Central memory CD8-positive, alpha-beta T cell (primary cell): ENCODE data around the gene BDKRB1.
"Not testable (repeated sequence)": the region's sequence is repeated elsewhere in the genome, so short reads cannot be mapped to it uniquely, and the experiment has no call there.

Experiments used
- ATAC-seq: fragments of 150-1000 bp; cut with Tn5 transposase; replicated peaks from 2 replicates; pipeline ENCODE4 v1.10.0; 2022; ENCODE audit warnings: mild to moderate bottlenecking, moderate FRiP score, moderate number of reproducible peaks; ENCODE audit not compliant: poor library complexity, severe bottlenecking; ENCODE audit errors: extremely low read depth
- DNase-seq, 2 donors: peaks; one replicate each; pipeline ENCODE4 v3.0.0; 2021; ENCODE audit warnings: low spot score in 2 of 2
- H3K27ac Mint-ChIP-seq: one replicate; pipeline ENCODE4 v1.8.0; 2022; ENCODE audit warnings: low read depth, mild to moderate bottlenecking, moderate library complexity, mixed read lengths
- H3K27me3 Mint-ChIP-seq: one replicate; pipeline ENCODE4 v1.8.0; 2022; ENCODE audit warnings: mixed read lengths
- H3K36me3 Mint-ChIP-seq: one replicate; pipeline ENCODE4 v1.8.0; 2022; ENCODE audit warnings: mild to moderate bottlenecking, moderate library complexity, mixed read lengths; ENCODE audit not compliant: insufficient read depth
- H3K4me1 Mint-ChIP-seq: one replicate; pipeline ENCODE4 v1.8.0; 2022; ENCODE audit warnings: mixed read lengths
- H3K4me3 Mint-ChIP-seq: one replicate; pipeline ENCODE4 v1.8.0; 2022; ENCODE audit warnings: mild to moderate bottlenecking, moderate library complexity, mixed read lengths
- H3K9me3 Mint-ChIP-seq: one replicate; pipeline ENCODE4 v1.8.0; 2022; ENCODE audit warnings: mixed read lengths

BDKRB1 gene

GRCh38 chr14:96239711-96240141 is 16.3 kb upstream of the BDKRB1 start:
- no peak overlapping the region for H3K27ac Mint-ChIP-seq
- DNase-seq (no peak), ATAC-seq (no peak)
- H3K4me3 Mint-ChIP-seq: no peak overlapping the region
- no peaks in the 10 kb centered on the region for H3K4me1 Mint-ChIP-seq
- no peaks in the 10 kb centered on the region for H3K9me3 Mint-ChIP-seq
- H3K27me3 Mint-ChIP-seq: peaks cover 2% of the 10 kb centered on the region
- H3K36me3 Mint-ChIP-seq: no peaks in the 10 kb centered on the region

GRCh38 chr14:96240641-96241040 is 15.4 kb upstream of the BDKRB1 start:
- no peak overlapping the region for H3K27ac Mint-ChIP-seq

GRCh38 chr14:96242126-96242525 is 13.9 kb upstream of the BDKRB1 start:
- ATAC-seq (no peak), DNase-seq (no peak)
- Mint-ChIP-seq H3K36me3 (no peaks in the 10 kb centered on the region), H3K4me1 (no peaks in the 10 kb centered on the region), H3K27me3 (peaks cover 25% of the 10 kb centered on the region), H3K27ac (no peak overlapping the region), H3K9me3 (no peaks in the 10 kb centered on the region), H3K4me3 (no peak overlapping the region)

More at GRCh38 chr14:96240641-96241040, 15.4 kb upstream of the BDKRB1 start:
- Mint-ChIP-seq H3K9me3 (no peaks in the 10 kb centered on the region), H3K4me1 (no peaks in the 10 kb centered on the region), H3K36me3 (no peaks in the 10 kb centered on the region), H3K27me3 (peaks cover 11% of the 10 kb centered on the region), H3K4me3 (no peak overlapping the region)
- no peak for ATAC-seq
- DNase-seq: no peak

- H3K27ac Mint-ChIP-seq: no peak overlapping the region
- no peak overlapping the region for H3K4me3 Mint-ChIP-seq
- DNase-seq: no peak
- H3K9me3 Mint-ChIP-seq: no peaks in the 10 kb centered on the region
- no peaks in the 10 kb centered on the region for H3K4me1 Mint-ChIP-seq
- no peaks in the 10 kb centered on the region for H3K36me3 Mint-ChIP-seq
- ATAC-seq: no peak
- peaks cover 34% of the 10 kb centered on the region for H3K27me3 Mint-ChIP-seq
Observed at GRCh38 chr14:96243785-96244184, 12.2 kb upstream of the BDKRB1 start.

GRCh38 chr14:96245074-96245473 is 10.9 kb upstream of the BDKRB1 start:
- not testable (repeated sequence) for DNase-seq, H3K27ac Mint-ChIP-seq, H3K4me3 Mint-ChIP-seq, H3K36me3 Mint-ChIP-seq, H3K4me1 Mint-ChIP-seq, H3K9me3 Mint-ChIP-seq, ATAC-seq
- H3K27me3 Mint-ChIP-seq: peaks cover 44% of the 10 kb centered on the region

- no peak for ATAC-seq
- no peak overlapping the region for H3K4me3 Mint-ChIP-seq
Observed at GRCh38 chr14:96245710-96246538, 10.1 kb upstream of the BDKRB1 start.

GRCh38 chr14:96246539-96246847 is 9.5 kb upstream of the BDKRB1 start:
- Mint-ChIP-seq H3K9me3 (no peaks in the 10 kb centered on the region), H3K4me3 (no peak overlapping the region), H3K4me1 (no peaks in the 10 kb centered on the region), H3K27me3 (peaks cover 58% of the 10 kb centered on the region), H3K36me3 (no peaks in the 10 kb centered on the region), H3K27ac (no peak overlapping the region)
- ATAC-seq (no peak), DNase-seq (no peak)

More at GRCh38 chr14:96245710-96246538, 10.1 kb upstream of the BDKRB1 start:
- Mint-ChIP-seq H3K4me1 (no peaks in the 10 kb centered on the region), H3K27me3 (peaks cover 52% of the 10 kb centered on the region), H3K9me3 (no peaks in the 10 kb centered on the region), H3K36me3 (no peaks in the 10 kb centered on the region), H3K27ac (no peak overlapping the region)
- DNase-seq: no peak

- ATAC-seq (no peak), DNase-seq (no peak)
- no peaks in the 10 kb centered on the region for H3K9me3 Mint-ChIP-seq
- H3K27ac Mint-ChIP-seq: no peak overlapping the region
- H3K27me3 Mint-ChIP-seq: peaks cover 63% of the 10 kb centered on the region
- no peaks in the 10 kb centered on the region for H3K36me3 Mint-ChIP-seq
- no peaks in the 10 kb centered on the region for H3K4me1 Mint-ChIP-seq
- H3K4me3 Mint-ChIP-seq: no peak overlapping the region
Observed at GRCh38 chr14:96247031-96247430, 9.0 kb upstream of the BDKRB1 start.

- Mint-ChIP-seq H3K27me3 (peaks cover 83% of the 10 kb centered on the region), H3K4me1 (no peaks in the 10 kb centered on the region), H3K27ac (no peak overlapping the region), H3K9me3 (no peaks in the 10 kb centered on the region), H3K4me3 (no peak overlapping the region), H3K36me3 (no peaks in the 10 kb centered on the region)
- DNase-seq (no peak), ATAC-seq (no peak)
Observed at GRCh38 chr14:96249029-96249428, 7.0 kb upstream of the BDKRB1 start.

GRCh38 chr14:96250485-96250884 is 5.5 kb upstream of the BDKRB1 start:
- Mint-ChIP-seq H3K4me3 (no peak overlapping the region), H3K4me1 (no peaks in the 10 kb centered on the region), H3K27ac (no peak overlapping the region), H3K27me3 (peaks cover 89% of the 10 kb centered on the region), H3K9me3 (no peaks in the 10 kb centered on the region), H3K36me3 (no peaks in the 10 kb centered on the region)
- no peak for DNase-seq
- no peak for ATAC-seq

- H3K27me3 Mint-ChIP-seq: peaks cover 79% of the 10 kb centered on the region
- ATAC-seq (no peak), DNase-seq (no peak)
- no peaks in the 10 kb centered on the region for H3K4me1 Mint-ChIP-seq
- H3K36me3 Mint-ChIP-seq: no peaks in the 10 kb centered on the region
- no peak overlapping the region for H3K4me3 Mint-ChIP-seq
- H3K27ac Mint-ChIP-seq: no peak overlapping the region
- H3K9me3 Mint-ChIP-seq: no peaks in the 10 kb centered on the region
Observed at GRCh38 chr14:96251656-96252155, 4.3 kb upstream of the BDKRB1 start.

- no peaks in the 10 kb centered on the region for H3K4me1 Mint-ChIP-seq
- no peaks in the 10 kb centered on the region for H3K36me3 Mint-ChIP-seq
- DNase-seq (no peak), ATAC-seq (no peak)
- no peak overlapping the region for H3K27ac Mint-ChIP-seq
- H3K4me3 Mint-ChIP-seq: no peak overlapping the region
- H3K27me3 Mint-ChIP-seq: peaks cover 76% of the 10 kb centered on the region
- no peaks in the 10 kb centered on the region for H3K9me3 Mint-ChIP-seq
Observed at GRCh38 chr14:96252323-96252998, 3.5 kb upstream of the BDKRB1 start.

- no peak for ATAC-seq
Observed at GRCh38 chr14:96252999-96253539, 2.9 kb upstream of the BDKRB1 start.

More at GRCh38 chr14:96252999-96253539, 2.9 kb upstream of the BDKRB1 start:
- H3K36me3 Mint-ChIP-seq: no peaks in the 10 kb centered on the region
- no peaks in the 10 kb centered on the region for H3K9me3 Mint-ChIP-seq
- H3K27ac Mint-ChIP-seq: no peak overlapping the region
- no peak overlapping the region for H3K4me3 Mint-ChIP-seq
- no peaks in the 10 kb centered on the region for H3K4me1 Mint-ChIP-seq
- peaks cover 77% of the 10 kb centered on the region for H3K27me3 Mint-ChIP-seq
- DNase-seq: no peak
